ENCODE results near the gene SP110. TPM values are rescaled to one million over a fixed set of nuclear protein-coding genes. Genes with fewer than 3 reads are reported as not detected.

The SP110 gene
- total and polyA plus RNA-seq, 2 donors (not counting 1 experiment from before 2014, with no cell fraction given): 162 to 280 TPM

- no peaks in the 10 kb centered on the region for H3K27me3 Mint-ChIP-seq
- Histone ChIP-seq H3K27ac (ENCODE audit: low read length in 2 of 2) (peak overlapping the region; percentile 11 to 86), H3K4me3 (ENCODE audit: control extremely low read depth in 1 of 5, extremely low read depth in 1 of 5, insufficient read depth in 1 of 5, low read depth in 2 of 5, low read length in 4 of 5) (peak overlapping the region in 2 of 5 experiments; percentile 22 to 31), H3K4me1 (ENCODE audit: control insufficient read depth in 2 of 2, insufficient read depth in 2 of 2, low read length in 2 of 2) (peaks cover 38 to 69% of the 10 kb centered on the region in 2 donors), H3K27me3 (replicated peaks in 1 of 4; ENCODE audit: control extremely low read depth in 1 of 4, control insufficient read depth in 3 of 4, insufficient read depth in 4 of 4, low read length in 3 of 4) (no peaks in the 10 kb centered on the region), H4K20me1 (ENCODE audit: control insufficient read depth, insufficient read depth, low read length, poor library complexity, severe bottlenecking) (peaks cover 13% of the 10 kb centered on the region), H3K9ac (ENCODE audit: low read length) (peak overlapping the region; percentile 21), H2AFZ (ENCODE audit: insufficient read depth, low read depth, low read length, poor library complexity, severe bottlenecking) (no peak overlapping the region), H3K79me2 (ENCODE audit: control insufficient read depth, insufficient read depth, low read length) (peaks cover 85% of the 10 kb centered on the region), H3K9me3 (ENCODE audit: control extremely low read depth in 1 of 3, control insufficient read depth in 2 of 3, insufficient read depth in 1 of 3, low read length in 2 of 3) (peaks cover 7 to 15% (median 9%) of the 10 kb centered on the region in 3 donors), H3K36me3 (replicated peaks in 1 of 2; ENCODE audit: control extremely low read depth in 1 of 2, control insufficient read depth in 1 of 2, extremely low read depth in 1 of 2, insufficient read depth in 2 of 2, low read length in 1 of 2) (peaks cover 8 to 39% of the 10 kb centered on the region in 2 experiments), H3K4me2 (replicated peaks; ENCODE audit: low read depth, low read length, poor library complexity, severe bottlenecking) (peak overlapping the region; percentile 81)
- TF ChIP-seq EZH2 (IDR thresholded peaks at IDR 0.05; ENCODE audit: borderline replicate concordance, insufficient read depth, low read depth, low read length, poor library complexity, severe bottlenecking) (no peak), CTCF (IDR thresholded peaks at IDR 0.05) (no peak)
- no CpG with 5 or more reads among the region's 3 CpGs for WGBS (ENCODE audit: insufficient coverage)
- peaks cover 76% of the 10 kb centered on the region for H3K4me1 Mint-ChIP-seq
- peak overlapping the region; percentile 69 for H3K27ac Mint-ChIP-seq
- intact Hi-C loops (cut with micrococcal nuclease): no loop called here
- ChIA-PET POLR2A (no interaction called here), CTCF (interaction anchor here (0.7 to 1.4 kb wide), 3 partner anchors 18 to 187 kb away, joined by 3 to 5 read pairs (median 3); no protein-coding TSS in a partner anchor)
- peak overlapping the region; percentile 97 for H3K4me3 Mint-ChIP-seq
- DNase-seq (no peak), ATAC-seq (ENCODE audit: low read depth) (no peak)
- peaks cover 7% of the 10 kb centered on the region for H3K9me3 Mint-ChIP-seq (ENCODE audit: insufficient read depth)
Measured at GRCh38 chr2:230230087-230230486, 10.3 kb upstream of the SP110 start.

- 40% methylated on average over 2 of the region's 3 CpGs for WGBS (ENCODE audit: insufficient coverage)
- peak overlapping the region; percentile 73 for H3K9ac ChIP-seq (ENCODE audit: low read length)
- Mint-ChIP-seq H3K4me1 (peaks cover 81% of the 10 kb centered on the region), H3K27me3 (no peaks in the 10 kb centered on the region), H3K9me3 (ENCODE audit: insufficient read depth) (peaks cover 7% of the 10 kb centered on the region), H3K27ac (peak overlapping the region; percentile 96), H3K4me3 (peak overlapping the region; percentile 97)
- H2AFZ ChIP-seq (ENCODE audit: insufficient read depth, low read depth, low read length, poor library complexity, severe bottlenecking): no peak overlapping the region
- H3K9me3 ChIP-seq (ENCODE audit: control extremely low read depth in 1 of 3, control insufficient read depth in 2 of 3, insufficient read depth in 1 of 3, low read length in 2 of 3): peaks cover 7 to 15% (median 9%) of the 10 kb centered on the region in 3 donors
- H3K36me3 ChIP-seq (replicated peaks in 1 of 2; ENCODE audit: control extremely low read depth in 1 of 2, control insufficient read depth in 1 of 2, extremely low read depth in 1 of 2, insufficient read depth in 2 of 2, low read length in 1 of 2): peaks cover 8 to 24% of the 10 kb centered on the region in 2 experiments
- peak overlapping the region; percentile 51 to 96 (median 72) for H3K4me3 ChIP-seq (ENCODE audit: control extremely low read depth in 1 of 5, extremely low read depth in 1 of 5, insufficient read depth in 1 of 5, low read depth in 2 of 5, low read length in 4 of 5)
- ATAC-seq (ENCODE audit: low read depth) (no peak), DNase-seq (peak; percentile 38)
- H3K27ac ChIP-seq (ENCODE audit: low read length in 2 of 2): peak overlapping the region; percentile 86 to 87
- H3K4me2 ChIP-seq (replicated peaks; ENCODE audit: low read depth, low read length, poor library complexity, severe bottlenecking): peak overlapping the region; percentile 81
- peaks cover 53 to 75% of the 10 kb centered on the region in 2 donors for H3K4me1 ChIP-seq (ENCODE audit: control insufficient read depth in 2 of 2, insufficient read depth in 2 of 2, low read length in 2 of 2)
- H3K27me3 ChIP-seq (replicated peaks in 1 of 4; ENCODE audit: control extremely low read depth in 1 of 4, control insufficient read depth in 3 of 4, insufficient read depth in 4 of 4, low read length in 3 of 4): no peaks in the 10 kb centered on the region
- TF ChIP-seq CTCF (IDR thresholded peaks at IDR 0.05): no peak
- TF ChIP-seq EZH2 (IDR thresholded peaks at IDR 0.05; ENCODE audit: borderline replicate concordance, insufficient read depth, low read depth, low read length, poor library complexity, severe bottlenecking): no peak
- ChIA-PET CTCF (interaction anchor here (0.9 to 4.9 kb wide), 4 partner anchors 8 to 39 kb away, joined by 5 to 44 read pairs (median 6); partner anchors contain the start of gene SP110), POLR2A (no interaction called here)
- peaks cover 3% of the 10 kb centered on the region for H4K20me1 ChIP-seq (ENCODE audit: control insufficient read depth, insufficient read depth, low read length, poor library complexity, severe bottlenecking)
- intact Hi-C loops (cut with micrococcal nuclease): loop anchor here (2.0 to 5.0 kb wide), 4 partner anchors 42 to 385 kb away; no protein-coding TSS in a partner anchor
- peaks cover 79% of the 10 kb centered on the region for H3K79me2 ChIP-seq (ENCODE audit: control insufficient read depth, insufficient read depth, low read length)
Measured at GRCh38 chr2:230227216-230227615, 7.4 kb upstream of the SP110 start.

All from B cell (primary cell).